Glomerular visceral epithelial cell (primary cell): ENCODE results near the gene SLC35D1.
"Not testable (repeated sequence)": the region's sequence is repeated elsewhere in the genome, so short reads cannot be mapped to it uniquely, and the experiment has no call there.

Experiments
- DNase-seq: peaks from one replicate; pipeline ENCODE4 v3.0.0-alpha.2; 2016; ENCODE audit errors: extremely low spot score

Gene SLC35D1

DNA sequence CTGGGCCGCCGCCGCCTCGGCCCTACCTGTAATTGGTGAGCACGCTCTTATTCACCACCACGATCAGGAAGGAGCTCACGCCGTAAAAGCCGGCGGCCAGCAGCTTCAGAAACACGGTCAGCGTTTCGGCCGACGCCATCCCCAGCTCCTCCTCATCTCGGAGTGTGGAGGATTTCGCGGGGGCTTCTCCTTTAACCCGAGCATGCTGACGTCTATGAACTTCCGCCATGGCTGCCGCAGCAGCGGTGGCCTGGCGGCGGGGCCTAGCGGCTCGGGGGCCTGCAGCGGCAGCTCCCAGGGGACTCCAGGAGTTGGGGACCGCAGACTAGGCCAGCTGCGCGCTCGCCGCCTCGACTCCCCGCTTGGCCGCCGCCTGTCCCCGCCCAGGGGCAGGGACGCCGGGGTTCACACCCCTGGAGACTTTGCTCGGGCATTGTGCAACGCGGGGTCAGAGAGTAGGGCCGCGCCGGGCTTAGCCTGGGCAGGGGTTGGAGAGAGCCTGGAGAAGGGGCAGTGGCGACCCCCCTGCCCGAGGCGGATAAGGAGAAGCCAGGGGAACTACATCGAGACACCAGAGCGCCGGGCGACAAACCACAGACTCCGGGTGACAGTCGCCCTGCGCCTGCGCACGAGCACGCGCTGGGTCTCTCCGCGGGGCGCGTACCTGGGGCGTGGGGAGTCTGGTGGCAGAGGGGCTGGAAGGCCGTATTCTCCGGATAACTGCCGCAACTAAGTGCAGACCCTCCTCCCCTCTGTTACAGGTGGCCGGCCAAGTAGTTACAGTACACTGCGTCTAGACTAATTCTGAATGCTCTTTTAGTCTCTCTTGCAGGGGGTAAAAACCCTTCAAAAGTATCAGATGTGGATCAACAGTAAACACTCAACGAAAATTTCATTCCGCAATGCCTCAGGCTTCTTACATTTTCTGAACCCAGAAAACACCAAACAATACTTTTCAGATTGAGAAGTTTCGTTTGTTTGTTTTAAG lies at the start of gene SLC35D1:
Gene SLC35D1, minus strand, starts transcription at position 364 of the 988 bp plus-strand sequence. Its CDS starts 135 bp downstream, at position 229.
- DNase-seq, result peak; percentile 61

DNA sequence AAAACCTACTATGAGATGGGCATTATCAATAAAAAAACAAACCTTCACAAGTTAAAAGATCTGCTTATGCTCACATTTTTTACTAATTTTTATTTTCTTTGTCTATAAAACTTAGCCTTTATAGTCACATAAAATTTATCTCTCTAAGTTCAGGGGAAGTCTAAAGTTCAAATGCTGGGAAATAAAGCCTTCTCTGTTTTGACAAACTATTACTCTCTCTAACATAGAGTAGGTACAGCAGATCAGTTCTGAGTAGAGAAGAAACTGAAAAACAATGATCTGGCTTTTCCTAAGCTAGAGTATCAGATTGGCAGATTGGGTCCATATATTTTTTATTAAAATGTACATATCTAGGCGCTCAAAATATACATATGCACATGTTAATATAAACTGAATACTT lies 49.6 kb upstream of the SLC35D1 start:
- no peak for DNase-seq

DNA sequence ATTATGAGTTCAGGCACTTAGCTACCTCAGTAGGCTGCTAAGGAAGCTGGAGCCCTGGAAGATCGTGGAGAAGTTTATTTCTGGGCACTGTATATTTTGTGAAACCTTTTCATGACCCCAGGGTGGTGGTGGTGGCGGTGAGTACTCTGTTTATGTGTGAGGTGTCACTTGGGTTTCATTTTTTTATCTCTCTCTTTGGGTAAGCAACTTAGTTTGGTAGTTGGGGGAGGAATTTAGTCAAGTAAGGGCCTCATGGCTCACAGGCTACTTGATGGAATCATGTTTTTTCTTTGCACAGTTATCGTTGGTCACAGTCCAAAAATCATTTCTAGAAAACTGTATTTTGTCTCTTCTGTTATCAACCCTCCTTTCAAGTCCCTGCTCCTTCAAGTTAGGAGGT lies 46.9 kb upstream of the SLC35D1 start:
- no peak for DNase-seq

DNA sequence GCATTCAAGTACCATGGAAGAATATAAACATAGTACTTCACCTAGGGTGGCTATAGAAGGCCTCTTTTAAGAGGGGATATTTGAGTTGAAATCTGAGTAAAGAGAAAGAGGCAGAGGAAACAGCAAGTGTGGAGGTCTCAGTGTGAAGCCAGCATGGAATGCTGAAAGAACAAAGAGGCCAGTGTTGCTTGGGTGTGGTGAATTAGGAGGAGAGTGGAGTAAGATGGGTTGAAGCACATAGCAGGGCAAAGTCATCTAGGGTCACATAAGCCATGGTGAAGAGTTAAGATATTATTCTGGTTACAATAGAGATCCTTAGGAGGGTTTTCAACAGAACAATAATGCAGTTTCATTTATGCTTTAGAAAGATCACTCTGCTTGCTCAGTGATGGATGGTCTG lies 43.4 kb upstream of the SLC35D1 start:
- DNase-seq, result no peak

DNA sequence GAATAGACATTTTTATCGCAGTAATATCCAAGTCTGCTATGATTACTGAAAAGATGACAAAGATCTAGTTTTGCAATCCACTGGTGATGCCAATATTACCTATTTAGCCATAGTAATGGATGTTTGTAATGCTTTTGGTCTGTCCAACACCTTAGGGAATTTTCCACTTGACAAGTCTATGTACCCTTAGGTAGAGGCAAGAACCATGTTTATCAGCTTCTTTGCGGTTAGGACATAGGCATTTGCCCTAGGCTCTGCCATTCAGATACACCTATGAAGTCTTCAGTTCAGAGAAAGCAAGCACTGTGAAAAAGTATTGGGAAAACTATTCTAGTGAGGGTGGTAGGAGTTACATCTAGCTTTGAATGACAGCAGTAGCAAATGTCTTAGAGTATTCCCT lies 40.2 kb upstream of the SLC35D1 start:
- no peak for DNase-seq

DNA sequence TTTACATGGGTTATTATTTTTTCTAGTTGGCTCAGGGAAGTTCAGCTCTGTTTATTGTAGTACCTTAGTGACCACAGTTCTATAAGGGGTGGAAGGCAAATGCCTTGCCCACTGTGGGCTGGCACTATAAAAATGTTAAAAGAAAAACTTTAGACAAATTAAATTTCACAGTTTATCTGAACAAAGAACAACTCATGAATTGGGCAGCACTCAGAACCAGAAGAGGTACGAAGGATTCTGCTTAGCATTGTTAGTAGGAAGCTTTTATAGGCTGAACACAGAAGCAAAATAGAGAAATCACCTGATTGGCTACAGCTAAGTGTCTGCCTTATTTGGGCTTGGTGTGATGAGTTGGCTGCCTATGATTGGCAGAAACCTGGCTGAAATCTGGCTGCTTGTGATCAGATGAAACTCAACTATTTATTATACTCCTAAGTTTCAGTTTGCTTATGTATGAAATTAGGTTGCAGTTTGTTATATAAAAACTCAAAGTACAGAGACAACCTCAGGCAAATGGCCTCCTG lies 35.8 kb upstream of the SLC35D1 start:
- DNase-seq, result no peak

DNA sequence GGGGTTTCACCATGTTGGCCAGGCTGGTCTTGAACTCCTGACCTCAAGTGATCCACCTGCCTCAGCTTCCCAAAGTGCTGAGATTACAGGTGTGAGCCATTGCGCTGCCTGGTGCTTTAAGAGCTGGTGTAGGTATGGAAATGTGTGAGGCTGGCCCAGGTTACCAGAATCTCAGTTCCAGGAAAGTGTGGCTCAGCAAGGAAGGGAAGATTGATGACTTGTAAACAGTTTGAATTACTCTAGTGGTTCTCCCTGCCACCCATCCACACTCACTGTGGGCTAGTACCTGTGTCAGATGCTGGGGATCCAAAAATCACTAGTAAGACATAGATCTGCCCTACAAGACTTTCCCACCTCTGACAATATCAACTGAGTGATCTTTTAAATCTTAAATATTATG lies 34.5 kb upstream of the SLC35D1 start:
- no peak for DNase-seq

DNA sequence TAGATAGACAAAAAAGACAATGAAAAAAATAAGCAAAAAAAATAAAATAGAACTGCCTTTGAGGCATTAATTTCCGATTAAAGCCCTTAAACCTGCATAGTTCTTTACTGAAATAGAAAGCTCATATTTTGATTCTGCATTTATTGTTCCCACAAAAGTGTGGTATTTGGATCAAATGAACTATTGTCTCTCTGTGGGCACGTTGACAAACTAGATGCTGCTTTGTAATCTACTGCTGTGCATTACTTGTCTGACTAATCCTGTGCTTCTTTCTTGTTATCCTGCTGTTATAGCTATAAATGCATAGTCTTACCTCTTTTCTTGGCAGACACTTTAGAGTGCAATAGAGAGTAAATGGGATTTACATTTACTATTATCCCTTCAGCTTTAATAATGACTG lies 31.4 kb upstream of the SLC35D1 start:
- DNase-seq, result no peak

DNA sequence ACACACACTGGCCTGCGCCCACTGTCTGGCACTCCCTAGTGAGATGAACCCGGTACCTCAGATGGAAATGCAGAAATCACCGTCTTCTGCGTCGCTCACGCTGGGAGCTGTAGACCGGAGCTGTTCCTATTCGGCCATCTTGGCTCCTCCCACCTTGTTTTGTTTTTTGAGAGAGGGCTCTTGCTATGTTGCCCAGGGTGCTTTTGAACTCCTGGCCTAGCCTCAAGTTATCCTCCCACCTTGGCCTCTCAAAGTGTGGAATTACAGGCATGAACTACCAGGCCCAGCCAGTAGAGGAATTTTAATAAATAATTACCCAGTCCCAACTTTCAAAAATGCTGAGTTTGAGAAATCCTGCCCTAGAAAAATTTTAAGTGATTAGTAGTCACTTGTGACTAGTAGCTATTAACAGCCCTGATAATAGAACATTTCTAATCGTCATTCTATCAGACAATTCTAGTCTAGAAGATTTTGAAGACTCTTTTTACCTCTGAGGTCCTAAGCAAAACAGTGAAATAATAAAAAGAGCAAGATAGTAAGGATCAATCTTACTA lies 30.9 kb upstream of the SLC35D1 start:
- DNase-seq, result no peak

DNA sequence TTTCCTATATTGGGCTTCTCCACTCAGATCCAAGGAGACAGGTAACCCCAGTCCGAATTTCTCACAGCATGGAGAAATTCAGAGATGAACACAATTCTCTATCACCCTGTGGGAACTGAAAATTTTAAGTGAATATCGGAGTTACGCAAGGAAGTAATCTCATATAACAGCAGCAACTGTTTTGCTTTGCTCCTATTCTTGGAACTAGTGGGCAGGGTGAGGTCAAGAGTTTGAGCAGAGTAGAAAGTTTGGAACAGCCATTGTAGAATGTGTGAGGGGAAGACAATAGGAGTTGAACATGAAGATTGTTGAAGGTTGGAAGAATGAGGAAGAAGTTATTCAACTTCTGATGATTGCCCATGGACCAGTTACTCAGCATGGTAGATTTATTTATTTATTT lies 24.3 kb upstream of the SLC35D1 start:
- DNase-seq, result no peak

DNA sequence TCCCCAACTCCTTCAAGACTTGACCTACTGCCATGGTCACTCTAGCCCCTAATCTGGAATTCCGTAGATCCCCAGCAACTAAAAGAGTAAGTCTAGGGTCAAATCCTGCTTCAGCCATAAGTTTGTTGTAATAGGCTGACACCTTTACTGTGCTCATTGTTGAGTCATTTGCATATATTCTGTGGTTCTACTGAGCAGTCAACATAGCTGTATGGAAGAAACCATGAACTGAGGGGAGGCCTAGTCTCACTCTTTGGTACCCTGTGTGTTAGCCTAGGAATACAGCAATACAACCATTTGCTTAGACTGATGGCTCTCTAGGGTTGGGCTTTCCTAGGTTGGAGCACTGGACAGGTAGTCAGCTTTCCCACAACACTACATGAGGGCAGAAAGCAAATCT lies 23.6 kb upstream of the SLC35D1 start:
- no peak for DNase-seq

DNA sequence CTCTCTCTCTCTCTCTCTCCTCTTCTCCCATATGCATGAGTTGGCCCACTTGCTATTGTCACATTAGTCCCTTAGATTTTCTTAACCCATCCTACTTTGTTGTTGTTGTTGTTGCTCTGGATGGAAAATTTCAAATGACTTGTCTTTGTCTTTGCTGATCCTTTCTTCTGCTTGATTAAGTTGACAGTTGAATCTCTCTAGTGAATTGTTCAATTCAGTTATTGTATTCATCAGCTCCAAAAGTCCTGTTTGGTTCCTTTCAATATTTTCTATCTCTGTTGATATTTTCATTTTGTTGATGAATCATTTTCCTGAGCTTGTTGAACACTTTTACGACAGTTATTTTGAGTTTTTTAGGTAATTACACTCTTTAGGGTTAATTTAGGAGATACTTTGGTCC lies 18.8 kb upstream of the SLC35D1 start:
- no peak for DNase-seq

DNA sequence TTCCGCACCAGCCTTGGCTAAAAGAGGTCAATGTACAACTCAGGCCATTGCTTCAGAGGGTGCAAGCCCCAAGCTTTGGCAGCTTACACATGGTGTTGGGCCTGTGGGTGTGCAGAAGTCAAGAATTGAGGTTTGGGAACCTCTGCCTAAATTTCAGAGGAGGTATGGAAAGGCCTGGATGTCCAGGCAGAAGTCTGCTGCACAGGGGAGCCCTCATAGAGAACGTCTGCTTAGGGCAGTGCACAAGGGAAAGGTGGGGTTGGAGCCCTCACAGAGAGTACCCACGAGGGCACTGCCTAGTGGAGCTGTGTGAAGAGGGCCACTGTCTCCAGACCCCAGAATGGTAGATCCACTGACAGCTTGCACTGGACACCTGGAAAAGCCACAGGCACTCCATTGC lies 13.7 kb upstream of the SLC35D1 start:
- DNase-seq, result not testable (repeated sequence)

DNA sequence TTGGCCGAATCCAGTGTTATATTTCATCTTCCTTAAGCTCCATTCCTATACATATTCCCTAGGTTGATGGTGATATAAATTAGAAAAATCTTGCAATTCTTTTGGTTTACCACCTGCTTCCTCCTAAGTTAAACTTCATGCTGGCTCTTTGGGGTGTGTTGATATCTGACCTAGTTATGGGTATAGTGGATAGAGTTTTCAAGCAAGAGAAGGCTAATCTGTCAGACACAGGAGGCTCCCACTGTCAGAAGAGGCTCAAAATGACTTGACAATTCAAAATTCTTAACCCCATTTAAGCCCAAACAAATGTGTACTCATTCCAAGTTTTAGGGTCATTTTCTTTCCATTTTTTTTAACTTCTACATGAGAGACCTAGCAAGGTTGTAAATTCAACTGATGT lies 8.5 kb upstream of the SLC35D1 start:
- no peak for DNase-seq

DNA sequence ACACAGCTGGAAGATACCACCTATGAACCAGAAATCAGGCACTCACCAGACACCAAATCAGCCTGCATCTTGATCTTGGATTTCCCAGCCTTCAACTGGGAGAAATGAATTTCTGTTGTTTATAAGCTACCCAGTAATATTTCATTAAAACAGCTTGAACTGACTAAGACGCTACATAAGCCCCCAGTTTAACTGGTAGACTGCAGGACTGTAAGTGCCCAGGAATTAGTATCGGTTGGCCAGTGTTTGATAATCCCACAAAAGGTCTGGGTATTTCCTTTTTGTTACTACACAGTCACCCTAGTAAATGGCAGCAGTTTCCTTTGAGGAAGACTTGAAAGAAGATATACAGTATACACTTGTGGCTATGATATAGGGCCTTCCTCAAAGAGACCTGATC lies 7.3 kb upstream of the SLC35D1 start:
- DNase-seq, result no peak

DNA sequence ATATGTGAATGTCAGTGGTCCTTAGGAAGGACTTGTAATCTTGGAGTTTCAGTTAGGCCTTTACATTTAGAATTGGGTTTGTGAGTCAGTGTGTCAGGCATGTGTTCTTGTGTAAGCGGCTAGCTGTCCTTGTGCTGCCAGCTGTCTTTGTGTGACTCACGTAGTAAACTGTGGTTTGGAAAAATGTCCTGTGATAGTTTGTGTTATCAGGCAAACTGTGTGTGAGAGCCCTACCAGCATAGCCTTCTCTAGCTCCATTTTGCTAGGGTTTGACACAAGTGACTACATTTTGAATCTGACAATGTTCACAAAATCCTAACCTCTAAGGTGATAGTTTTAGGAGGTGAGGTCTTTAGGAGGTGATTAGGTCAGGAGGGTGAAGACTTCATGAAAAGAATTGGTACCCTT lies 6.9 kb upstream of the SLC35D1 start:
- DNase-seq, result peak; percentile 89

DNA sequence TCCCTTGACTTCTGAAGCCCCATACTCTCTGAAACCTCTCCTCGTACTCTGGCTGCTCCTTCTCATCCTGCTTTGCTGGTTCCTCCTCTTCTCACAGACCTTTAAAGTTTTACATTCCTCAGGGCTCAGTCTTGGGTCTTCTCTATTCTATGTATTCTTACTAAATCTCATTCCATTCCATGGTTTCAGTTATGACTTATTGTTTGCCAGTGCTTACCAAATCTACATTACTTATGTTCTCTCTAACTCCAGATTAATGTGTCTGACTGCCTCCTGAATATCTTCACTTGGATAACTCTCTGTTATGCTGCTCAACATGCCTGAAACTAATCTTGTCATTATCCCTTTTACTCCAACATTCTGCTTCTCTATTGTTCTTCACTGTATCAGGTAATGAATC lies 5.4 kb upstream of the SLC35D1 start:
- no peak for DNase-seq

DNA sequence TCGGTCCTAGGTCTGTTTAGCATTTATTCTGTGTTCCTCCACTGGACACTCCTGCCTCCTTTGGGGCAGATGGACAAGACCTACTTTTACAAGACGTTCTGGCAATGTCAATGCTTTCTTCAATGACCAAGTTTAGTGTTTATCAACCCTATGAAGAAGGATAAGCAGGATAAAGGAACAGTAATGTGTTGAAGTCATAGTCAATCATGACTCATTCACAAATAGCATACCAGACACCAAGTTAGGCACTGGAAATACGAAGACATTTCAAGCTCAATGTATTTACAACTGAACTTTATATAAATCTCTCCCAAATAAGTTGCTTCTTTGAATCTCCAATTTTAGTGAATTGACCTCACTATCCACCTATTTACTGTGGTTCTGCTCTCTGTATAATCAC lies 4.8 kb upstream of the SLC35D1 start:
- DNase-seq, result no peak

DNA sequence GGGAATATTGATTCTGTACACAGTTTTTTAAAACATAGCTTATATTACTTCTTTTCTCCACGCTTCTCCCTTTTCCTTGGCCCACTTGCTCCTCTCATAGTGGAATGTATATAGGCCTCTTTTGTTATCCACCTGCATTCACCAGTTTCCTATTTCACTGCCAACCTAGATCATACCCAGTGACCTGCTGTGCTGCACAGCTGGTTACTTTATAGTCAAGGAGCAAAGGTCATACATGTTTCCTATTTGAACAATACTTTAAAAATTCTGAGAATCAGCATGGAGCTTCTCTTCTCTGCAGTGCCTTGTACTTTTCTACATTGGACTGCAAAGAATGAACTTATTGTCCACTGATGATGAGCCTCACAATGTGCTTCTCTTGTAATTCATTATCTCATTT lies 4.3 kb upstream of the SLC35D1 start:
- DNase-seq, result no peak

DNA sequence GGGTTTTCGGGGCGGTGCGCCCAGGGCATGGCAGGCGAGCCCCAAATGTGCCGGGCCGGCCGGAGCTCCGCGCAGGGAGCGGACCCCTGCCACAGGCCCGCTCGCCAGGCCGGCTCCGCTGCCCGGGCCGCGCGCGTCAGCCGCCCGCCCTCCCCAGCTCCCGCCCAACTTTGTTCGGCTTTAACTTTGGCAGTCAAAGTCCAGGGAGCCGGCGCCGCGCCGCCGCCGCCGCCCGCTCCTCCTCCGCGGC lies 488 bp downstream of the SLC35D1 start:
- DNase-seq, result no peak

DNA sequence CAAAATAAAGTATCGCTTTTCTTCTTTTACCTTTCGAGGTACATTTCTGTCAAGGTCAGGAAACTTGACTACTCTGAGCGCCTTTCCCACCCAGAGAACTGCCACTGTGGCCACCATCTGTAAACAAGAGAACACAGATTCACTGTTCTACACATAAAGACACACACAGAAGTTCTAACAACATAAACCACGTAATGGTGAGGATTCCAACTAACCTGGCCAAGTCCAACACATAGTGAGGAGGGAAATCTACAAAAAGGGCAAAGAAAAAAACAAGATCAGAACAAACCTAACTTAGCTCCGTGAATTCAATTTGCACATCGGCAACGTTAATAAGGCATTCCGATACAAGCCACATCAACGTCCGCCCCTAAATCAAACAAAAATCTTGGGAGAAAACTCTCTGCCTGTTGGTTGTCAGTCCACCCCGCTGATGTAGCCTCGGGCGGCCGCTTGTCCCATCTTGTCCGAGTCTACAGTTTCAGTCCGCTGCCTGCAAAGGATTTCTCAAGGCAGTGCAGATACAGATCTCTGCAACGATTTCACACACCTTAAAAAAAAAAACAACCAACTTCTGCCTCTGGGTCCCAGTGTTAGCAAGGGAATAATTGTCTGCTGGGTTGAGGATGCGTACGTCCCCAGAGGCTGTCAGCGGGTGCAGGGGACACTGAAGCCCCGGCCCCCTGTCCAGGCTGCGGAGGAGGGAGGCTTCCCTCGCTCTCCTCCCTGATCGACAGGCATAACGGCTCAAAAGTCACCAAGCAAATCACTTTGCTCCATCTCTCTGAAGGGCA lies 1.0 kb downstream of the SLC35D1 start:
- peak; percentile 33 for DNase-seq

DNA sequence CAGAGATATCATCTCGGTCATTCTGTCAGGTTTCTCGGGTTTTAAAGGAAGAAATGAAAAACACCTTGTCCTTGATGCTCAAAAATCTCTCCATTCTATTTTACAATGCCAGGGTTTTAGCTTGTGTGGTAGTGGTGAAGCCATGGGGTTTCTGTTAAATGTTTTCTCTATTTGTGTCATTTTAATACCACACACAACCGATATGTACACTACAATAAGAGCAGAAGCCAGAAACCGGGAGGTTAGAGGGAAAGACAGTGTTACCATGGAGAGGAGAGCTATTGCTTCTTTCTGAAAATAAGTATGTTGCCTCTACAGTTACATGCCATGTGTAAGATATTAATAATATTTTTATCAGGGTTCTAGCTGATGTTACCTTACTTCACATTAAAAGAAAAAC lies 2.8 kb downstream of the SLC35D1 start:
- no peak for DNase-seq
